Measurements from ENCODE around the gene ZBTB8B.
"Not testable (repeated sequence)": the region's sequence is repeated elsewhere in the genome, so short reads cannot be mapped to it uniquely, and the experiment has no call there.

ZBTB8B gene

GRCh38 chr1:32480003-32480402, 15.1 kb downstream of the ZBTB8B start:
- Histone ChIP-seq H3K4me1 (ENCODE audit: insufficient read depth, low read length) (no peaks in the 10 kb centered on the region), H3K4me3 (ENCODE audit: low read length) (no peak overlapping the region), H3K9me3 (ENCODE audit: low read length) (peaks cover 4% of the 10 kb centered on the region), H3K36me3 (ENCODE audit: insufficient read depth, low read length) (peaks cover 6% of the 10 kb centered on the region), H2AFZ (ENCODE audit: low read depth, low read length) (no peak overlapping the region), H3K27me3 (ENCODE audit: insufficient read depth, low read length) (no peaks in the 10 kb centered on the region)

- no peak overlapping the region for H2AFZ ChIP-seq (ENCODE audit: low read depth, low read length)
- peaks cover 14% of the 10 kb centered on the region for H3K36me3 ChIP-seq (ENCODE audit: insufficient read depth, low read length)
- H3K9me3 ChIP-seq (ENCODE audit: low read length): peaks cover 7% of the 10 kb centered on the region
- no peaks in the 10 kb centered on the region for H3K4me1 ChIP-seq (ENCODE audit: insufficient read depth, low read length)
- H3K4me3 ChIP-seq (ENCODE audit: low read length): no peak overlapping the region
- H3K27me3 ChIP-seq (ENCODE audit: insufficient read depth, low read length): no peaks in the 10 kb centered on the region
Observed at GRCh38 chr1:32480761-32481160, 15.9 kb downstream of the ZBTB8B start.

GRCh38 chr1:32481788-32482187, 16.9 kb downstream of the ZBTB8B start:
- H3K36me3 ChIP-seq (ENCODE audit: insufficient read depth, low read length): peaks cover 15% of the 10 kb centered on the region
- H3K9me3 ChIP-seq (ENCODE audit: low read length); H3K4me1 ChIP-seq (ENCODE audit: insufficient read depth, low read length); H2AFZ ChIP-seq (ENCODE audit: low read depth, low read length); H3K27me3 ChIP-seq (ENCODE audit: insufficient read depth, low read length); H3K4me3 ChIP-seq (ENCODE audit: low read length): not testable (repeated sequence)

- H3K36me3 ChIP-seq (ENCODE audit: insufficient read depth, low read length): peaks cover 19% of the 10 kb centered on the region
- peaks cover 7% of the 10 kb centered on the region for H3K9me3 ChIP-seq (ENCODE audit: low read length)
- H2AFZ ChIP-seq (ENCODE audit: low read depth, low read length): no peak overlapping the region
- no peak overlapping the region for H3K4me3 ChIP-seq (ENCODE audit: low read length)
- no peaks in the 10 kb centered on the region for H3K27me3 ChIP-seq (ENCODE audit: insufficient read depth, low read length)
- H3K4me1 ChIP-seq (ENCODE audit: insufficient read depth, low read length): no peaks in the 10 kb centered on the region
Observed at GRCh38 chr1:32485554-32486255, 20.8 kb downstream of the ZBTB8B start.

- peaks cover 7% of the 10 kb centered on the region for H3K9me3 ChIP-seq (ENCODE audit: low read length)
- H3K36me3 ChIP-seq (ENCODE audit: insufficient read depth, low read length): peaks cover 19% of the 10 kb centered on the region
- no peak overlapping the region for H3K4me3 ChIP-seq (ENCODE audit: low read length)
- H3K27me3 ChIP-seq (ENCODE audit: insufficient read depth, low read length): no peaks in the 10 kb centered on the region
- no peak overlapping the region for H2AFZ ChIP-seq (ENCODE audit: low read depth, low read length)
- no peaks in the 10 kb centered on the region for H3K4me1 ChIP-seq (ENCODE audit: insufficient read depth, low read length)
Observed at GRCh38 chr1:32486463-32487113, 21.7 kb downstream of the ZBTB8B start.

- Histone ChIP-seq H2AFZ (ENCODE audit: low read depth, low read length) (no peak overlapping the region), H3K9me3 (ENCODE audit: low read length) (peaks cover 7% of the 10 kb centered on the region), H3K4me3 (ENCODE audit: low read length) (no peak overlapping the region), H3K27me3 (ENCODE audit: insufficient read depth, low read length) (no peaks in the 10 kb centered on the region), H3K4me1 (ENCODE audit: insufficient read depth, low read length) (no peaks in the 10 kb centered on the region), H3K36me3 (ENCODE audit: insufficient read depth, low read length) (peaks cover 19% of the 10 kb centered on the region)
Observed at GRCh38 chr1:32487182-32487581, 22.3 kb downstream of the ZBTB8B start.

GRCh38 chr1:32489774-32490454, 25.0 kb downstream of the ZBTB8B start:
- Histone ChIP-seq H3K4me3 (ENCODE audit: low read length) (no peak overlapping the region), H3K27me3 (ENCODE audit: insufficient read depth, low read length) (no peaks in the 10 kb centered on the region), H3K4me1 (ENCODE audit: insufficient read depth, low read length) (peaks cover 5% of the 10 kb centered on the region), H3K9me3 (ENCODE audit: low read length) (peaks cover 4% of the 10 kb centered on the region), H2AFZ (ENCODE audit: low read depth, low read length) (no peak overlapping the region), H3K36me3 (ENCODE audit: insufficient read depth, low read length) (peaks cover 14% of the 10 kb centered on the region)

- Histone ChIP-seq H3K4me3 (ENCODE audit: low read length) (no peak overlapping the region), H2AFZ (ENCODE audit: low read depth, low read length) (no peak overlapping the region), H3K4me1 (ENCODE audit: insufficient read depth, low read length) (peaks cover 5% of the 10 kb centered on the region), H3K27me3 (ENCODE audit: insufficient read depth, low read length) (no peaks in the 10 kb centered on the region), H3K9me3 (ENCODE audit: low read length) (no peaks in the 10 kb centered on the region), H3K36me3 (ENCODE audit: insufficient read depth, low read length) (peaks cover 4% of the 10 kb centered on the region)
Observed at GRCh38 chr1:32491386-32491785, 26.5 kb downstream of the ZBTB8B start.

GRCh38 chr1:32494196-32494595, 29.3 kb downstream of the ZBTB8B start:
- Histone ChIP-seq H3K9me3 (ENCODE audit: low read length) (no peaks in the 10 kb centered on the region), H3K4me1 (ENCODE audit: insufficient read depth, low read length) (peaks cover 5% of the 10 kb centered on the region), H2AFZ (ENCODE audit: low read depth, low read length) (no peak overlapping the region), H3K4me3 (ENCODE audit: low read length) (no peak overlapping the region), H3K36me3 (ENCODE audit: insufficient read depth, low read length) (no peaks in the 10 kb centered on the region), H3K27me3 (ENCODE audit: insufficient read depth, low read length) (no peaks in the 10 kb centered on the region)

- H2AFZ ChIP-seq (ENCODE audit: low read depth, low read length): no peak overlapping the region
- H3K9me3 ChIP-seq (ENCODE audit: low read length): no peaks in the 10 kb centered on the region
- no peaks in the 10 kb centered on the region for H3K36me3 ChIP-seq (ENCODE audit: insufficient read depth, low read length)
Observed at GRCh38 chr1:32494711-32495337, 30.0 kb downstream of the ZBTB8B start.

GRCh38 chr1:32496127-32496526, 31.3 kb downstream of the ZBTB8B start:
- Histone ChIP-seq H3K9me3 (ENCODE audit: low read length) (no peaks in the 10 kb centered on the region), H3K4me1 (ENCODE audit: insufficient read depth, low read length) (peaks cover 8% of the 10 kb centered on the region), H2AFZ (ENCODE audit: low read depth, low read length) (no peak overlapping the region), H3K4me3 (ENCODE audit: low read length) (no peak overlapping the region), H3K27me3 (ENCODE audit: insufficient read depth, low read length) (no peaks in the 10 kb centered on the region), H3K36me3 (ENCODE audit: insufficient read depth, low read length) (no peaks in the 10 kb centered on the region)

More at GRCh38 chr1:32494711-32495337, 30.0 kb downstream of the ZBTB8B start:
- no peak overlapping the region for H3K4me3 ChIP-seq (ENCODE audit: low read length)
- peaks cover 5% of the 10 kb centered on the region for H3K4me1 ChIP-seq (ENCODE audit: insufficient read depth, low read length)
- H3K27me3 ChIP-seq (ENCODE audit: insufficient read depth, low read length): no peaks in the 10 kb centered on the region

GRCh38 chr1:32498751-32499150, 33.9 kb downstream of the ZBTB8B start:
- no peak overlapping the region for H2AFZ ChIP-seq (ENCODE audit: low read depth, low read length)
- no peaks in the 10 kb centered on the region for H3K9me3 ChIP-seq (ENCODE audit: low read length)
- H3K4me1 ChIP-seq (ENCODE audit: insufficient read depth, low read length): peaks cover 8% of the 10 kb centered on the region
- H3K36me3 ChIP-seq (ENCODE audit: insufficient read depth, low read length): no peaks in the 10 kb centered on the region
- H3K4me3 ChIP-seq (ENCODE audit: low read length): no peak overlapping the region
- H3K27me3 ChIP-seq (ENCODE audit: insufficient read depth, low read length): no peaks in the 10 kb centered on the region
